Erythroblast (primary cell): Measurements from ENCODE around the gene SLMAP.

ENCODE experiments used
- GATA1 ChIP-seq: IDR thresholded peaks from 2 replicates; pipeline ENCODE4 v1.6.1; 2011; ENCODE audit warnings: low read depth, mild to moderate bottlenecking, control low read depth, low read length, moderate library complexity
- POLR2A ChIP-seq: IDR thresholded peaks from 2 replicates; pipeline ENCODE4 v1.6.1; 2011; ENCODE audit warnings: mild to moderate bottlenecking, low read length

DNA sequence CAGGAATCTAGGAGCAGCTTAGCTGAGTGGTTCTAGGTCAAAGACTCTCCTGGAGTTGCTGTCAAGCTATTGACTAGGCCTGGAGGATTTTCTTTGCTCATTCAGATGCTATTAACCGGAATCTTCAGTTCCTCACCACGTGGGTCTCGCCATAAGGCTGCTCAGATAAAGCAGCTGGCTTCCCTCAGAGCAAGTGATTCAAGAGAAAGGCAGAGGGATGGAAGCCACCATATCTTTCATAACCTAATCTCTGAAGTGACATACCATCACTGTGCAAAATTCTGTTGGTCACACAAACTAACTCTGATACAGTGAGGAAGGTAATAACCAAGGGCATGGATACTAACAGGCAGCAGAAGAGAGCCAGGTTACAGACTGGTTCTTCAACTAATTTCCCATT is 179.4 kb downstream of the SLMAP start:
- TF ChIP-seq POLR2A = no peak
- TF ChIP-seq GATA1 = no peak
